HG02610 (cell line): ENCODE data around the gene UBE2L6.

ENCODE experiments used
- ATAC-seq: cut with Tn5 transposase; IDR thresholded peaks from one replicate; pipeline ENCODE4 v1.9.1; 2021; ENCODE audit warnings: mild to moderate bottlenecking, moderate library complexity; ENCODE audit not compliant: unreplicated experiment

UBE2L6 gene

GRCh38 chr11:57530596-57531507 lies 36.6 kb downstream of the UBE2L6 start, which contains the start of gene TIMM10:
TSS of gene TIMM10 (minus strand) at chr11:57530754. CDS start at chr11:57530189, 565 bp downstream.
- ATAC-seq: peak; percentile 98

DNA sequence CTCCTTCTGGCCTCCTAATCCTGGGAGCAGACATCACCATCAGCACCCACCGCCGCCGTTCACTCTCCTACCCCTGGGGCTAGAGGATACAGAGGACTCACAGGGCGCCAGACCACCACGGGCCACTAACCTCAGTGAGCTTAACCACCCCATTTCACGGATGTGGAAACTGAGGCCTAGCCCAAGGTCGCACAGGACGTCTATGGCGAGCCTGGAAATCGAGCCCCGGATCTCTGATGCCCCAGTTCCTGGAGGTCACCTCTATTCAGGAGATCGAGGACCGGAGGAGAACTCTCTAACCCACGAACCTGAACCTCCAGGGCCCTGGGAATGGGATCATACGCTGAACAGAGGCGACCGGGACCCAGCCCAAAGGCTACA lies 37.3 kb downstream of the UBE2L6 start:
- no peak for ATAC-seq

GRCh38 chr11:57529012-57529411 lies 38.5 kb downstream of the UBE2L6 start:
- ATAC-seq: no peak

DNA sequence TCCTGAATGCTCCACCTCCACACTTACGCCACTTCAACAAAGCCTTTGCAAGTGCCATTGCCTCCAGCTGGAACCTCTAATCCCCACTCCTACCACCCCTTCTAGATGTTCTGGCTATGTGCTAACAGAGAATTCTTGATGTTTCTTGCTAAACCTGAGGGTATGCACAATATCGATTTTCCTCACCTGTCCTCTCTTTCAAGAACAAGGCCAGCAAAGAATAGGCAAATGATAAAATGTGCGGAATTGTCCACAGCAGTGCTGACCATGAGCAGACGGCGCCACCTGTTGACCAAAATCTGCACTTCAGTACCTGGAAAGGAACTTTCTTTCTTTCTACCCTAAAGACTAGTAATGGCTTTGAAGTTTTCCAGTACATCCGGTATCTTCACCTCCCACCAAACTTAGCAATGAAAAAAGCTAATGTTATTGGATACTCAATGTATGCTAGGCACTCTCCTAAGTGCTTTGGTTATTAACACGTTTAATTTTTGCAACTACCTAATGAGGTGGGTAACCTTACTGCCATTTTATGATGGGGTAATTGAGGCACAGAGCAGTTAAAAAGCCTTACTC lies 40.3 kb downstream of the UBE2L6 start:
- no peak for ATAC-seq

DNA sequence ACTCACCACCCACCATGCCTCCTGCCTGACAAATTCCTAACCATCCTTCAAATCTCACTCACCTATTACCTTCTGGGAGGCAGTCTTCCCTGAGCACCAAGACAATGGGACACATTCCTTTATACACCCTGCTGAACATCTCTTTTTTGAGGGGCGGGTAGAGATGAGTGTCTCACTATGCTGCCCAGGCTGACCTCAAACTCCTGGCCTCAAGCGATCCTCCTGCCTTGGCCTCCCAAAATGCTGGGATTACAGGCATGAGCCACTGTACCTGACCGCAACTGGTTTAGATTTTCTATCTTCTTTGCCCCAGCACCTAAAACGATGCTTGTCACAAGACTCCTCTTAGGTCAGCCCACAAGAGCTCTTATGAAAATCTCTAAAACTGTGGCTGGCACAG lies 44.1 kb downstream of the UBE2L6 start:
- ATAC-seq: no peak

- ATAC-seq: no peak
These were observed 46.4 kb downstream of the UBE2L6 start for GRCh38 chr11:57521116-57521515.

GRCh38 chr11:57516061-57516443 lies 51.4 kb downstream of the UBE2L6 start:
- no peak for ATAC-seq

GRCh38 chr11:57515332-57516060 lies 52.0 kb downstream of the UBE2L6 start, which contains the start of gene SLC43A1:
TSS of gene SLC43A1 (minus strand) at chr11:57515702. CDS start at chr11:57514111, 1,591 bp downstream.
- ATAC-seq: peak; percentile 24

DNA sequence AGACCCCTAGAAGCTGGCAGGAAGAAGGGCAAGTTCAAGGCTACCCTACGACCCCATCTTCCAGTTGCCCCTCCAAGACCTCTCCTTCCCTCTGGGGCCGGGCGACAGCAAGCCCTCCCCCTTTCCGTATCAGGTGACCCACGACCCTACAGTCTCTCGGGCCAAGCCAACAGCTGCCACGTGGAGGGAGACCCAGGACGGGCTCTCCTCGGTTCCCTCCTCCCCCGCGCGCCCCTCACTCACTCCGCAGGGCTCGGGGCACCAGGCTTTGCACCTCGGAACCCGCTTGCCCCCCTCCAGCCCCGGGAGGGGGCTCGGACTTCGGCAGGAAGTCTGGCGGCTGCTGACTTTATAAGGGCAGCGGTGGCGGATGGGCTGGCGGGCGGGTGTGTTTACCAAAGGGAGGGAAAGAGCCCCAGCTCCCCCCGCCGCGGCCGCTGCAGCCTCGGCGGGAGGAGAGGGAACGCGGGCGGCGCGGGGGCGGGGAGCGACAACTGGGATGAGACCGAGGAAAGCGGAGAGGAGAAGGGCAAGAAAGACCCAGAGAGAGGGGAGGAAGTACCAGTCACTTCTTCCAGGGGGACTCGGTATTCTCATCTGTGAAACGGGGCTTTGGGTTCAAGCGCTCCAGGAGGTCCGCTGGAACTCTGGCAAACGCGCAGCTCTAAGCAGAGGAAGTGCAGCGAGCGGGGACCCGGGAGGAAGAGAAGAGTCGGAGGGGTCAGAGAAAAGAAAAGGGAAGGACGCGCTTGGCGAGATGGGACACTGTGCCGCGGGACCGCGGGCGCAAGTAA lies 52.7 kb downstream of the UBE2L6 start:
- ATAC-seq: peak; percentile 38

- ATAC-seq: peak; percentile 18
These were observed 53.4 kb downstream of the UBE2L6 start for GRCh38 chr11:57513911-57514537.

- no peak for ATAC-seq
These were observed 54.0 kb downstream of the UBE2L6 start for GRCh38 chr11:57513452-57513795.

DNA sequence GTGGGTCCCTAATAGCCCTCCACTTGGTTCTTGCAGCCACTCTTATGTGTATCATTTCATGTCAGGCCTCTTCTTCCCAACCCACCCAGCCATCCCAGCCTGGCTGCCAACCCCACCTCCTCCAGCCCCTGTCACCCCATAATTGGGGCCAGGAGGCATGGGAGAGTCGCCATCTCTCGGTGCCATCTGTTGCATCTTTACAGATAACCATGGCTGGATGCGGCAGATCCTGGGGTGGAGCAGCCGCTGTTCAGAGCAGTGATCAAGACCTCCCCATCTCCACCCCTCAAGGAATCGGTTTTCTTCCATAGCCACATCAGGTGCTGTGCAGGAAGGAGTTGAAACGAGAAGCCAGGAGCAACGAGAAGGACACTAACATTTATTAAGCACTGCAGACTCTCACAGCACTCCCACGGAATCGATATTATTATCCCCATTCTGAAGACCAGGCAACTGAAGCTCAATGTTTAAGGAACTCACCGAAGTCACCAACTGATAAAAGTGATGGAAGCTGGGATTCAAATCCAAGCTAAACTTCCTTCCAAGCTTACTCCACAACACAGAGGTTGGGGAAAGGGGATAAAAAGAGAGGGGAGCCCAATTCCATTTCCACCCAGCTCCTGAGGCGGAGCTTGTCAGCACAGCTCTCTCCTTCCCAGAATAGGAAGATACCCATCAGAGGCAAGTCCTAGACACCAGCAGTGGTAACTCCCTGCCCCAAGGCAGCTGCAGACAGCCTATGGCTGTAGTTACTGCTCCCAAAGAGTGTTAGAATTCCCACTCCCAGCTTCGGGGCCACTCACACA lies 54.6 kb downstream of the UBE2L6 start:
- no peak for ATAC-seq

DNA sequence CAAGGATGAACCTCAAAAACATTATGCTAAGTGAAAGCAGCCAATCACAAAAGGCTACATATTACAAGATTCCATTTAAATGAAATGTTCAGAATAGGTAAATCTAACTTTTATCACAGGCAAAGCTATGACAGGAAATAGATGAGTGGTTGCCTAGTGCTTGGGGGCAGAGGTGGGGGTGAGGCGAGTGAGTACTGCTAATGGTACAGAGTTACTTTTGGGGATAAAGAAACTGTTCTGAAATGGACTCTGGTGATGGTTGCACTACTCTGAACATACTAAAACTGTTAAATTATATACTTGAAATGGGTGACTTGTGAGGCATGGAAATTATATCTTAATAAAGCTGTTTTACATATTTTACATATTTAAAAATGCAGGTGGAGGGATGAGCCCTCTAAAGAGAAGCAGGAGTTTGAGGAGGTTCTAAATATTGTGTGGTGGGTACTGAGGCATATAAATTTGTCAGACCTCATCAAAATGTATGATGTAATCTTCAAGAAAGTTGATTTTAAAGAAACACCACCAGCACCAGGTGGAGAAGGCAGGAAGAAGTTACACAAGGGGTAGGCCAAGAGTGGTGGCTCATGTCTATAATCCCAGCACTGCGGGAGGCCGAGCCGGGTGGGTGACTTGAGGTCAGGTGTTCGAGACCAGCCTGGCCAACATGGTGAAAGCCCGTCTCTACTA lies 55.6 kb downstream of the UBE2L6 start:
- ATAC-seq: no peak

- no peak for ATAC-seq
These were observed 58.9 kb downstream of the UBE2L6 start for GRCh38 chr11:57508341-57509170.

DNA sequence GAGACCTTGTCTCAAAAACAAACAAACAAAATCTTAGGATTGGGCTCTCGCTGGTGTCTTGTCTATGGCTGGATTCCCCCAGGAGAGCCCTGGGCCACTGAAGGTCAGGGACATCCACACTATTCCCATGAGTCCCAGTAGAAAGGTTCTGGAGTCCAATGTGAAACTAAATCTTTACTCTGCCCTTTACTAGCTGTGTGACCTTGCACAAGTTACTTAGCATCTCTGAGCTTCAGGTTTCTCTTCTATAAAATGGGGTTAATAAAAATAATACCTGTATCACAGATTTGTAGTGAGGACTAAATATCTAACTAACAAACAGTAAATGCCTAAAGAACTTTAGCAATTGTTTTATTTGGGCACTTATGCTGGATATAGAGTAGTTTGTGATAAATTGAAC lies 61.0 kb downstream of the UBE2L6 start:
- ATAC-seq: no peak

- no peak for ATAC-seq
These were observed 63.0 kb downstream of the UBE2L6 start for GRCh38 chr11:57504511-57504910.

DNA sequence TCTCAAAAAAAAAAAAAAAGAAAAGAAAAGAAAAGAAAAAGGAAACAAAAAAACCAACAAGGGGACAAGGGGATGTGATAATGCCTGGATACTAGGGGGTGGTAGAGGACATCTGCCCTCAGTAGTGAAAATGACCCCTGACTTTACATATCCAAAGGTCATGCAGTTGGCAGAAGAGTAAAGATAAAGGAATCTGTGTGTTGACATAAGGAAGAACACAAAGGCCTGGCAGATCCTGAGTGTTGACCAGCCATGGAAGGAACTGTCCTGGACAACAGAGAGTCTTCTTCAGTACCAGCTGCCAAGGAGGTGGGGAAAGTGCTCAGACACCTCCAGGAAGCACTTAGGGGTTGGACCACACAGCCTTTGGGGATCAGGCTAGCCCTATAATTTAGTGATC lies 64.6 kb downstream of the UBE2L6 start:
- ATAC-seq: no peak

DNA sequence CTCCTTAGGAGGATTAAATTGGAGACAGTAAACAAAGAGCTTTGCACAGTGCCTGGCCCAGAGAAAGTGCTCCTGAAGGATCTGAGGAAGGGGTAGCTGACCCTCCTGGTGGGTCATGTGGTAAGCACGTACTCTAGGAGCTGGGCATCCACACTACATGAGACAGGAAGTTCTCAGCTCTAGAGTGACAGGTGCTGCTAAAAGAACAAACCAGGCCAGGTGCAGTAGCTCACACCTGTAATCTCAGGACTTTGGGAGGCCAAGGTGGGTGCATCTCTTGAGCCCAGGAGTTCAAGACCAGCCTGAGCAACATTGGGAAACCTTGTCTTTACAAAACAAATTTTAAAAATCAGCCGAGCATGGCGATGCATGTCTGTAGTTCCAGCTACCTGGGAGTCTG lies 65.1 kb downstream of the UBE2L6 start:
- no peak for ATAC-seq
